WTC11 (cell line): Measurements from ENCODE around the gene PLCG1. TPM values are rescaled to one million over a fixed set of nuclear protein-coding genes. Genes with fewer than 3 reads are reported as not detected.

Experiments
- ATAC-seq: fragments of 200-7000 bp; cut with Tn5 transposase; 2 replicates; pipeline ENCODE4 v1.10.0; 2021; ENCODE audit warnings: mild to moderate bottlenecking, moderate library complexity
- CTCF ChIA-PET: fragments of 300-600 bp; sonication (Branson Sonifier 250); formaldehyde crosslinking; loops from one replicate; lab custom pipeline; 2021; ENCODE audit warnings: antibody characterized with exemption; lab: Charles Lee
- POLR2A ChIA-PET: fragments of 350-600 bp; sonication (Branson Sonifier 250); formaldehyde crosslinking; loops from one replicate; lab custom pipeline; 2021; ENCODE audit warnings: antibody characterized with exemption; lab: Charles Lee
- DNase-seq: peaks from one replicate; pipeline ENCODE4 v3.0.0; 2021; ENCODE audit warnings: low spot score
- H3K27ac Mint-ChIP-seq: 2 replicates; pipeline ENCODE4 v1.8.0; 2021; ENCODE audit warnings: mixed read lengths
- H3K27me3 Mint-ChIP-seq: 2 replicates; pipeline ENCODE4 v1.8.0; 2021; ENCODE audit warnings: low read depth, mild to moderate bottlenecking, moderate library complexity, mixed read lengths
- H3K36me3 Mint-ChIP-seq: 2 replicates; pipeline ENCODE4 v1.8.0; 2021; ENCODE audit warnings: mixed read lengths
- H3K4me1 Mint-ChIP-seq: 2 replicates; pipeline ENCODE4 v1.8.0; 2022; ENCODE audit warnings: mixed read lengths
- H3K4me3 Mint-ChIP-seq: 2 replicates; pipeline ENCODE4 v1.8.0; 2021; ENCODE audit warnings: mild to moderate bottlenecking, moderate library complexity, mixed read lengths
- H3K9me3 Mint-ChIP-seq: 2 replicates; pipeline ENCODE4 v1.8.0; 2021; ENCODE audit warnings: mixed read lengths
- AFF4 ChIP-seq: sonication (generic); formaldehyde crosslinking; IDR thresholded peaks from 2 replicates; pipeline ENCODE4 v1.8.1; 2023; ENCODE audit warnings: mild to moderate bottlenecking, missing genetic modification reagents, borderline replicate concordance
- ATF1 ChIP-seq: sonication (generic); formaldehyde crosslinking; IDR thresholded peaks from 2 replicates; pipeline ENCODE4 v1.8.1; 2023; ENCODE audit warnings: mild to moderate bottlenecking, moderate library complexity, missing genetic modification reagents
- CTCF ChIP-seq: fragments of 200-600 bp; IDR thresholded peaks from 2 replicates; pipeline ENCODE4 v1.8.0; 2022; ENCODE audit warnings: antibody characterized with exemption
- EMX1 ChIP-seq: fragments of 250-450 bp; sonication (Bioruptor Pico); IDR thresholded peaks from 2 replicates; pipeline ENCODE4 v1.8.0; 2021; ENCODE audit warnings: mild to moderate bottlenecking
- KAT7 ChIP-seq: sonication (generic); formaldehyde crosslinking; IDR thresholded peaks from 2 replicates; pipeline ENCODE4 v1.8.1; 2023; ENCODE audit warnings: missing genetic modification reagents, mild to moderate bottlenecking, borderline replicate concordance
- MLX ChIP-seq: sonication (generic); formaldehyde crosslinking; IDR thresholded peaks from 2 replicates; pipeline ENCODE4 v1.8.1; 2023; ENCODE audit warnings: mild to moderate bottlenecking, missing genetic modification reagents, moderate library complexity
- MYBL2 ChIP-seq: sonication (generic); formaldehyde crosslinking; IDR thresholded peaks from 2 replicates; pipeline ENCODE4 v1.8.1; 2023; ENCODE audit warnings: mild to moderate bottlenecking, moderate library complexity, missing genetic modification reagents
- PRRX2 ChIP-seq: fragments of 250-450 bp; sonication (Bioruptor Pico); IDR thresholded peaks from 2 replicates; pipeline ENCODE4 v1.8.0; 2021; ENCODE audit warnings: mild to moderate bottlenecking
- SMAD3 ChIP-seq: sonication (generic); formaldehyde crosslinking; IDR thresholded peaks from 2 replicates; pipeline ENCODE4 v1.8.0; 2022; ENCODE audit warnings: missing genetic modification reagents, mild to moderate bottlenecking, borderline replicate concordance
- STAT6 ChIP-seq: sonication (generic); formaldehyde crosslinking; conservative IDR thresholded peaks from 2 replicates; pipeline ENCODE4 v1.8.1; 2023; ENCODE audit warnings: mild to moderate bottlenecking, low read depth, missing genetic modification reagents, moderate library complexity
- ZBTB21 ChIP-seq: sonication (generic); formaldehyde crosslinking; IDR thresholded peaks from 2 replicates; pipeline ENCODE4 v1.8.1; 2023; ENCODE audit warnings: mild to moderate bottlenecking, missing genetic modification reagents, borderline replicate concordance
- ZNF138 ChIP-seq: sonication (generic); formaldehyde crosslinking; conservative IDR thresholded peaks from 2 replicates; pipeline ENCODE4 v1.8.1; 2022; ENCODE audit warnings: mild to moderate bottlenecking, moderate library complexity, missing genetic modification reagents
- total RNA-seq: library from RNA; stranded (reverse); gene quantifications from 3 replicates; pipeline ENCODE4 v1.2.3, GENCODE V29; 2021
- TF ChIP-seq, protein P1 (sequence below): fragments of 250-450 bp; sonication (Bioruptor Pico); IDR thresholded peaks from 2 replicates; pipeline ENCODE4 v1.9.0; 2021; ENCODE audit warnings: mild to moderate bottlenecking
- TF ChIP-seq, protein P2 (sequence below): sonication (generic); formaldehyde crosslinking; IDR thresholded peaks from 2 replicates; pipeline ENCODE4 v1.8.0; 2023; ENCODE audit warnings: missing genetic modification reagents
- TF ChIP-seq, protein P3 (sequence below): sonication (generic); formaldehyde crosslinking; IDR thresholded peaks from 2 replicates; pipeline ENCODE4 v1.8.1; 2022; ENCODE audit warnings: low read depth, mild to moderate bottlenecking, moderate library complexity, missing genetic modification reagents, borderline replicate concordance
- TF ChIP-seq, protein P4 (sequence below): sonication (generic); formaldehyde crosslinking; IDR thresholded peaks from 2 replicates; pipeline ENCODE4 v1.8.1; 2022; ENCODE audit warnings: low read depth, missing genetic modification reagents, borderline replicate concordance
- TF ChIP-seq, protein P5 (sequence below): fragments of 250-450 bp; sonication (Bioruptor Pico); IDR thresholded peaks from 2 replicates; pipeline ENCODE4 v1.9.0; 2021; ENCODE audit warnings: moderate library complexity, mild to moderate bottlenecking, inconsistent platforms, borderline replicate concordance

The PLCG1 gene
- total RNA-seq, 1 experiment from 2014 or later: 201 TPM

GRCh38 chr20:41142919-41143318 is 5.6 kb downstream of the PLCG1 start:
- peaks cover 71% of the 10 kb centered on the region for H3K4me1 Mint-ChIP-seq
- peaks cover 13% of the 10 kb centered on the region; the same call in 1 of the 2 replicates for H3K36me3 Mint-ChIP-seq
- ChIA-PET CTCF (interaction anchor here (1.0 to 5.3 kb wide), 4 partner anchors 8 to 180 kb away, joined by 3 to 50 read pairs (median 6); no protein-coding TSS in a partner anchor), POLR2A (interaction anchor here (0.6 kb wide), 1 partner anchor 76 kb away, joined by 3 read pairs; no protein-coding TSS in a partner anchor)
- ATAC-seq (no peak), DNase-seq (no peak)
- no peaks in the 10 kb centered on the region for H3K9me3 Mint-ChIP-seq
- H3K27me3 Mint-ChIP-seq: no peaks in the 10 kb centered on the region
- no peak overlapping the region for H3K4me3 Mint-ChIP-seq
- 0 out of 2 replicates have a peak overlapping the region, but pooled peaks have one; percentile 20 for H3K27ac Mint-ChIP-seq
- TF ChIP-seq ZNF138 (CRISPR knock-in tag): no peak
- TF ChIP-seq, protein P1, sequence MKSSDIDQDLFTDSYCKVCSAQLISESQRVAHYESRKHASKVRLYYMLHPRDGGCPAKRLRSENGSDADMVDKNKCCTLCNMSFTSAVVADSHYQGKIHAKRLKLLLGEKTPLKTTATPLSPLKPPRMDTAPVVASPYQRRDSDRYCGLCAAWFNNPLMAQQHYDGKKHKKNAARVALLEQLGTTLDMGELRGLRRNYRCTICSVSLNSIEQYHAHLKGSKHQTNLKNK: no peak
- TF ChIP-seq, protein P2, sequence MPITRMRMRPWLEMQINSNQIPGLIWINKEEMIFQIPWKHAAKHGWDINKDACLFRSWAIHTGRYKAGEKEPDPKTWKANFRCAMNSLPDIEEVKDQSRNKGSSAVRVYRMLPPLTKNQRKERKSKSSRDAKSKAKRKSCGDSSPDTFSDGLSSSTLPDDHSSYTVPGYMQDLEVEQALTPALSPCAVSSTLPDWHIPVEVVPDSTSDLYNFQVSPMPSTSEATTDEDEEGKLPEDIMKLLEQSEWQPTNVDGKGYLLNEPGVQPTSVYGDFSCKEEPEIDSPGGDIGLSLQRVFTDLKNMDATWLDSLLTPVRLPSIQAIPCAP: no peak
- TF ChIP-seq, protein P3, sequence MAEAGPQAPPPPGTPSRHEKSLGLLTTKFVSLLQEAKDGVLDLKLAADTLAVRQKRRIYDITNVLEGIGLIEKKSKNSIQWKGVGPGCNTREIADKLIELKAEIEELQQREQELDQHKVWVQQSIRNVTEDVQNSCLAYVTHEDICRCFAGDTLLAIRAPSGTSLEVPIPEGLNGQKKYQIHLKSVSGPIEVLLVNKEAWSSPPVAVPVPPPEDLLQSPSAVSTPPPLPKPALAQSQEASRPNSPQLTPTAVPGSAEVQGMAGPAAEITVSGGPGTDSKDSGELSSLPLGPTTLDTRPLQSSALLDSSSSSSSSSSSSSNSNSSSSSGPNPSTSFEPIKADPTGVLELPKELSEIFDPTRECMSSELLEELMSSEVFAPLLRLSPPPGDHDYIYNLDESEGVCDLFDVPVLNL (CRISPR knock-in tag): no peak
- TF ChIP-seq MLX (CRISPR knock-in tag): no peak
- no peak for TF ChIP-seq MYBL2 (CRISPR knock-in tag)

DNA sequence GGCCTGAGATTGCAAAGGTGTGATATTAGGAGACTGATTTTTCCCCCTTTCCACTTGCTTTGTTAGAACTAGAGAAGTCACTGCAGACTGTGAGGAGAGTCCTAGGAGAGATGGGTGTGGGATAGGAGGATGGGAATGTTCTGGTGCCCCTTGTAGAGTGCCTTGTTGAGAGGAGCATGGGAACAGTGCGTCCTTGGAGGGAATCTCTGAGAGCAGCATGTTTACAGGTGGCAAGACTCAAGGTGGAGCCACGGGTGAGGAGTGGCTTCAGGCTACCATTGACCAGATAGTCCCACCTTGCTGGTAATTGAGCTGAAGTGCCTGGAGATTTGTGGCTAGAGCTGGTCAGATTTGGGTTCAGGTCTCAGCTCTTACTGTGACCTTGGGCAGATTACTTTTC is 6.0 kb downstream of the PLCG1 start:
- Mint-ChIP-seq H3K9me3 (no peaks in the 10 kb centered on the region), H3K27me3 (no peaks in the 10 kb centered on the region), H3K4me1 (peaks cover 75% of the 10 kb centered on the region), H3K36me3 (peaks cover 13% of the 10 kb centered on the region; the same call in 1 of the 2 replicates), H3K27ac (0 out of 2 replicates have a peak overlapping the region, but pooled peaks have one; percentile 20), H3K4me3 (no peak overlapping the region)
- TF ChIP-seq CTCF (no peak), ZBTB21 (CRISPR knock-in tag) (no peak), PRRX2 (no peak), MYBL2 (CRISPR knock-in tag) (no peak), STAT6 (no peak), KAT7 (no peak), SMAD3 (CRISPR knock-in tag) (no peak), EMX1 (CRISPR knock-in tag) (no peak), ATF1 (CRISPR knock-in tag) (no peak), AFF4 (no peak)
- TF ChIP-seq, protein P3 (CRISPR knock-in tag): no peak
- TF ChIP-seq, protein P4, sequence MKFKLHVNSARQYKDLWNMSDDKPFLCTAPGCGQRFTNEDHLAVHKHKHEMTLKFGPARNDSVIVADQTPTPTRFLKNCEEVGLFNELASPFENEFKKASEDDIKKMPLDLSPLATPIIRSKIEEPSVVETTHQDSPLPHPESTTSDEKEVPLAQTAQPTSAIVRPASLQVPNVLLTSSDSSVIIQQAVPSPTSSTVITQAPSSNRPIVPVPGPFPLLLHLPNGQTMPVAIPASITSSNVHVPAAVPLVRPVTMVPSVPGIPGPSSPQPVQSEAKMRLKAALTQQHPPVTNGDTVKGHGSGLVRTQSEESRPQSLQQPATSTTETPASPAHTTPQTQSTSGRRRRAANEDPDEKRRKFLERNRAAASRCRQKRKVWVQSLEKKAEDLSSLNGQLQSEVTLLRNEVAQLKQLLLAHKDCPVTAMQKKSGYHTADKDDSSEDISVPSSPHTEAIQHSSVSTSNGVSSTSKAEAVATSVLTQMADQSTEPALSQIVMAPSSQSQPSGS (CRISPR knock-in tag): no peak
- TF ChIP-seq, protein P5, sequence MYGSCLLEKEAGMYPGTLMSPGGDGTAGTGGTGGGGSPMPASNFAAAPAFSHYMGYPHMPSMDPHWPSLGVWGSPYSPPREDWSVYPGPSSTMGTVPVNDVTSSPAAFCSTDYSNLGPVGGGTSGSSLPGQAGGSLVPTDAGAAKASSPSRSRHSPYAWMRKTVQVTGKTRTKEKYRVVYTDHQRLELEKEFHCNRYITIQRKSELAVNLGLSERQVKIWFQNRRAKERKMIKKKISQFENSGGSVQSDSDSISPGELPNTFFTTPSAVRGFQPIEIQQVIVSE (CRISPR knock-in tag): no peak
- ChIA-PET POLR2A (interaction anchor here (0.6 kb wide), 1 partner anchor 75 kb away, joined by 3 read pairs; no protein-coding TSS in a partner anchor), CTCF (interaction anchor here (2.4 to 5.3 kb wide), 2 partner anchors 8 to 30 kb away, joined by 8 to 50 read pairs; no protein-coding TSS in a partner anchor)
- DNase-seq (no peak), ATAC-seq (no peak)
